Measurements from ENCODE around the gene MAST2.
"Not testable (repeated sequence)": the region's sequence is repeated elsewhere in the genome, so short reads cannot be mapped to it uniquely, and the experiment has no call there.

Gene MAST2

DNA sequence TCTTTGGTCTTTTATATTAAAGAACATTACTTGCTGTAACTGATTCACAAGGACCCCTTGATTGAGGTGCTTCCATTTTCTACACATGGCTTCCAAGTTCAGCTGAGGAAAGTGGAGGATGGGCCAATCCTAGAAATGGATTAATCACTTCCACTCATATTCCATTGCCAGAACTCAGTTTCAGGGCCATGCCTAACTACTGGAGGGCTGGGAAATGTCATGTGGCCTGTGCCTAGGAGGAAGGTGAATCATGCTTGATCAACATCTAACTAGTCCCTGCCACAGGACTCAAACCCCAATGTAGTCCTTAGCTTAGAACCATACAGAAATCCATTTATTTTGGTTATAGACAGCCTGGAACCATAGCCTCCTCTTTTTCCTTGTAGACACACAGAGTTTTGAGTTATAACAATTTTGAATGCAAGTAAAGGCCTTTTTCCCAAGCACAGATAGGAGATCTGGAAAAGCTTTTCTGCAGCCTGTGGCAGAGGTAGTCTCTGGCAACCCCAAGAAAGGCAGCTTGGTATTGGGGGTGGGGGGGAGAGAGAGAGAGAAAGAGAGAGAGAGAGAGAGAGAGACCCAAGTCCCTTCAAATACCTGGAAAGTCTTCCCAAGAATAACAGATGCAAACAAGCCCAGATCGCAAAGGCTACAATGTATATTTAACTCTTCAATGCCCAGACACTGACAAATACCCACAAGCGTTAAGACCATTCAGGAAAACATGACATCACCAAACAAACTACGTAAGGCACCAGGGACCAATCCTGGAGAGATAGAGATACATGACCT is 12.5 kb downstream of the MAST2 start:
- no peak for DNase-seq

- DNase-seq = no peak
Measured at GRCh38 chr1:45820173-45820572, 16.8 kb downstream of the MAST2 start.

- DNase-seq = no peak
Measured at GRCh38 chr1:45820788-45821187, 17.4 kb downstream of the MAST2 start.

DNA sequence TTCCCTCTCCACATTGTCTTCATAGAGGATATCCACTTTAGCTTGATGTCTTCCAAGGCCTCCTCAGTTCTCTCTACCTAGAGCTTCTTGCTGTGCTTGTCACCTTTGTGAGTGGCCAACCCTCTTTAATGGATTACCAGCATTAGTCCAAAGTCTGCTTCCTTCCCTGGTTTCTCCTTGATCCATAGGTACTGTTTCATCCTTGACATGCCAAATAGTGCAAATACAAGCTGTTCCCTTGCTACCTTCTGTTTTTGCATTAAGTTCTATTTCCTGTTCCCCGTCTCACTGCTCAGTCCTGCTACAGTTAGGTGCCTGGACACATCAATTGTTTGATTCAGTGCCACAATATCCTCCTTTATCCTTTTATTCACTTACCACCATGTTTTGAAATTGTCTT is 19.2 kb downstream of the MAST2 start:
- no peak for DNase-seq

- no peak for DNase-seq
Measured at GRCh38 chr1:45824607-45825006, 21.2 kb downstream of the MAST2 start.

DNA sequence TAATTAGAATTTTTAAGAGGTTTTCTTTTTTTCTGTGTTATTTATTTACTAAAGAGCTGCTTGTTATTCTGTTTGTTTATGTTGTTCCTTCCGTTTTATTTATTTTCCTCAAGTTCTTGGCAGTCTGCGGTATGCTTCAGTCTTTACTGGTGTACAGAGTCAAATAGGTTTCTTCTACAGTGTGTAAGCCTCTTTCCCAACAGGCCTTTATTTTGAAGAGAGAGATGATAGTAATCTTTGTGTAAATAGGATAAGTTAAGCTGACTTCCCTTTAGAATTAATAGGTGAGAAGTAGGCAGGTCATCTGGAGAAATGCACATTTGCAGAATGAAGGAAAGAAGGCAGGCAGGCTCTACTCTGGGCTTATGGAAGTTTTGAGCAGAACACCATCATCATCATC is 23.8 kb downstream of the MAST2 start:
- no peak for DNase-seq

DNA sequence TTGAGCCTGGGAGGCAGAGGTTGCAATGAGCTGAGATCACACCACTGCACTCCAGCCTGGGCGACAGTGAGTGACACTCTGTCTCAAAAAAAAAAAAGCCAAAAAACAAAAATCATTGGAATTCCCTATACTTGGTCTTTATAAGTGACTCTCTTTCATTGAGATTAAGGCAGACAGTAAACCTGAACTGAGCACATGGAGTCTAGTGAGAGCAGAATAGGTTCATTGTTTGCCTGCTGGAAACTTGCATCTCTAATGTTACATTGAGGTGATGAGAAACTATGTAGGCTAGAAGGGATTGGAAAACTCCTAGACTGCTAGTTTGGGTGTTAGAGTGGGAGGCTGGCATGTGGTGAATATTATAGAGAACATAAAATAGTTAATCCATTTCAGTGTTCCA is 25.4 kb downstream of the MAST2 start:
- no peak for DNase-seq

DNA sequence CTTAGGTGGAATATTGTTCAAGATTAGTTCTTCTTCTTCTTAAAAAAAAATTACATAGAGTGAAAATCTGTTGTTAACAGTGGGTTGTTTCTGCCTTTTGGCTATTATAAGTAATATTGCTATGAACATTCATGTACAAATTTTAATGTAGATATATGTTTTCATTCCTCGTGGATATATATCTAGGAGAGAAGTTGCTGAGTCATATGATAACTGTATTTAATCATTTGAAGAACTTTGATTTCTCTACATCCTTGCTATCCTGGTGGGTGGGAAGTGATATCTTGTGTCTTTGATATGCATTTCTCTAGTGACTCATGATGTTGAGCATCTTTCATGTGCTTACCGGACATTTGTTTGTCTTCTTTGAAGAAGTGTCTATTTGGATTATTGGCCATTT is 29.9 kb downstream of the MAST2 start:
- DNase-seq = no peak

GRCh38 chr1:45834689-45835088 is 31.3 kb downstream of the MAST2 start:
- no peak for DNase-seq

DNA sequence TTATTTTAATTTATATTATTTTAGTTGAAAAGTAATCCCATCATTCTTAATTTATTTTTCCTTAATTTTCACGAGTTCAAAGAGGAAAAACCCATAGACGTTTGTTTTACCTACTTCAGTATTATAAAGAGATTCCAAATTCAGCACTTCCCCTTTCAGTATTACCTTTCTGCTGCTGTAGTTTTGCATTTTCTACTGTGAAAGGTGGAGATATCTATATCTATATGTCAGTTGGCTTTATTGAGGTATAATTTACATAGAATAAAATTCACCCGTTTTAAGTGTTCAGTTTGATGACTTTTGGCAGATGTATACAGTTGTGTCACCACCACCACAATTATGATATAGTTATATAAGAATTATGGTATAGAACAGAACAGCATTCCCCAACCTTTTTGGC is 33.0 kb downstream of the MAST2 start:
- DNase-seq = no peak

- DNase-seq = not testable (repeated sequence)
Measured at GRCh38 chr1:45836861-45837260, 33.4 kb downstream of the MAST2 start.

GRCh38 chr1:45838322-45838721 is 34.9 kb downstream of the MAST2 start:
- DNase-seq = not testable (repeated sequence)

GRCh38 chr1:45840704-45841103 is 37.3 kb downstream of the MAST2 start:
- peak; percentile 73 for DNase-seq

DNA sequence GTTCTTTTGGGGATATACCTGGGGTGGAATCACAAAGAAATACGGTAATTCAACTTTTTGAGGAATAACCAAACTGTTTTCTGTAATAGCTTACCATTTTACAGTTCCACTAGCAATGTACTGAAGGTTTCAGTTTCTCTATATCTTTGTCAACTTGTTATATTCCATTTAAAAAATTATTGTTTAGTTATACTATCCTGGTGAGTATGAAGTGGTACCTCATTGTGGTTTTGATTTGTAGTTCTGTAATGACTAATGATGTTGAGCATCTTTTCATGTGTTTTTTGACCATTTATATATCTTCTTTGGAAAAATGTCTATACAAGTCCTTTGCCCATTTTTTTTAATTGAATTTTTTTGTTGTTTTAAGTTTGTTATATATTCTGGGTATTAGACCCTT is 39.4 kb downstream of the MAST2 start:
- DNase-seq = no peak

DNA sequence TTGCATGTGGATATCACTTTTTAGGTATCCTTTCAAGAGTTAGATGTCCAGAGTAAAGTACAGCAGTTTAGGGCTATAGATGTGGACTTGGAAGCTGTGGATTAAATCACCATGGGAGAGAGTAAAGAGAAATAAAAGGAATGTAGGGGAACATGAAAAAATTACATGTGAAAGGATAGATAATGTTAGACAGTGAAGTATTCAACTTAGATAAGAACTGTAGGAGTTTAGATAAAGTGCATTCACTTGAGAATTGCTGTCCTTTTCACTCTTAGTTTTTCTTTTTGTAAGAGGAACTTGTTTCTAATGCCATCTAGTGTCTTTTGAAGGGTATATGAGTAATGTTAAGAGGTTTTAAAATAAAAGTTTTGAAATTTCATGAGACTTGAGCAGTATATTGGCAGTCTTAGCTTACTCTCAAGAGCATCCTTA is 40.1 kb downstream of the MAST2 start:
- no peak for DNase-seq

- not testable (repeated sequence) for DNase-seq
Measured at GRCh38 chr1:45844000-45844399, 40.6 kb downstream of the MAST2 start.

DNA sequence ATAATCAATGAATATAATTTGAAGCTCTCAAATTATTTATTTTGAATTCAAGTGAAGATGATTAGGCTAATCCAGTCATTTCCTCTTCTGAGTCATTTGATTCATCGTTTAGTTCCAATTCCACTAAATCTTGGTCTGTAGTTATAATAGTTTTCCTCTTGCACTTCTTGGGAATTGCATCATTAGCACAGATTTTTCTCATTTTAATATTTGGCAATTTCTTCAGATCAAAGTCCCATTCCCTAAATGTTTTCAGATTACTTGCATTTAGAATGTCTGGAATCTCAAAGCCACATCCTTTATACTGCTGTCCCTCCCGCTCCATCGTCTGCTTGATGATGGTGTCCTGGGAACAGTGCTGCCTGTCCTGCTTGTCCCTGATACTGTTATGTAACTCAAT is 43.5 kb downstream of the MAST2 start:
- no peak for DNase-seq

- no peak for DNase-seq
Measured at GRCh38 chr1:45848097-45848496, 44.7 kb downstream of the MAST2 start.

DNA sequence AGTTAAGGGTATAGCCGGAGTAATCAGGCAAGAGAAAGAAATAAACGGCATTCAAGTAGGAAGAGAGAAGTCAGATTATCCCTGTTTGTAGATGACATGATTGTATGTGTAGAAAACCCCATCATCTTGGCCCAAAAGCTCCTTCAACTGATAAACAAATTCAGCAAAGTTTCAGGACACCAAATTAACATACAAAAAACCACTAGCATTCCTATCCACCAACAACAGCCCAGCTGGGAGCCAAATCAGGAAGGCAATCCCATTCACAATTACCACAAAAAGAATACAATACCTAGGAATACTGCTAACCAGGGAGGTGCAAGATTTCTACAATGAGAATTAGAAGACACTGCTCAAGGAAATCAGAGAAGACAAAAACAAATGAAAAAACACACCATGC is 45.3 kb downstream of the MAST2 start:
- no peak for DNase-seq

DNA sequence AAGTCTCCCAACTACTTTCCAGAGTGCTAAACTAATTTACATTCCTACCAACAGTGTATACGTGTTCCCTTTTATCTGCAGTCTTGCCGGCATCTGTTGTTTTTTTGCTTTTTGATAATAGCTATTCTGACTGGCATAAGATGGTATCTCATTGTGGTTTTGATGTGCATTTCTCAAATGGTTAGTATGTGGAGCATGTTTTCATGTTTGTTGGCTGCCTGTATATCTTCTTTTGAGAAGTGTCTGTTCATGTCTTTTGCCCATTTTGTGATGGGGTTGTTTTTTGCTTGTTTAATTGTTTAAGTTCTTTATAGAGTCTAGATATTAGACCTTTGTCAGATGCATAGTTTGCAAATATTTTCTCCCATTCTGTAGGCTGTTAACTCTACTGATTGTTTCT is 46.6 kb downstream of the MAST2 start:
- no peak for DNase-seq

DNA sequence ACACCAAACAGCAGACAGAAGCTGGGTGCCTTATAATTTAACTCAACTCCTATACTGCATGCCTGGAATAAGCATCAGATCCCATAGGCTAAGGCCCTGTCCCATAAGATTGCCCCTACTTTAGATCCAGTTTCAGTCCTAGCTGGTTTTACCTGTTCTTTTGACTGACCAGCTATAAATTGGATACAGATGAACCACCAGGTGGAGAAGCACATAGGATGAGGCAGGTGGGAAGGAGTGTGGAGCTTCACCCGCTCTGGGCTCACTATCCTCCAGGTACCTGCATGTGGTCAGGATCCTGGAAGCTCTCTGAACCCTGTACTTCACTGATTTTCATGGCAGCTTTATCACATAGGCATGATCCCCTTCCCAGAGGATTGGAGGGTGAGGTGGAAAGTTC is 51.3 kb downstream of the MAST2 start:
- DNase-seq = peak; percentile 68

DNA sequence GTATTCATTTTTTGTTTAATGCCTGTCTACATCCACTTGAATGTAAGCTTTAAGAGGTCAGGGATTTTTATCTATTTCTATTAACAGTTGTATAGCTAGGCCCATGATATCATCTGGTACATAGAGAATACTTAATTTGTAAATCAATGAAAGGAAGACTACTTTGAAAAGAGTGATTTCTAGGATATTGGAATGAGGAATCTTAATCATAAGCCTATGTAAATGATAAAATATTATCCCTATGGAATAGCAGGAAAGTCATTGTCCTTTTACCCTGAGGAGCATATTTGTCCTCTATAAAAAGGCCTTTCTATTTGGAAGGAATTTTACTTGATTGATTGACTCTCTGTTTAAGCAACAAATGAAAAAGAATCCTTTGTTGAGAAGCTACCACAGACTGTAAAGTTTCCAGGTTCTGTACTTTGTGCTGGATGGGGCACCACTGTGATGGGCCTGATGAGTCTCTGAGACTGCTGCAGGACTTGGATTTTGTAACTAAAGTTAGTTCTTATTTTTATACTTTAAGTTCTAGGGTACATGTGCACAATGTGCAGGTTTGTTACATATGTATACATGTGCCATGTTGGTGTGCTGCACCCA is 53.8 kb downstream of the MAST2 start:
- DNase-seq = no peak

DNA sequence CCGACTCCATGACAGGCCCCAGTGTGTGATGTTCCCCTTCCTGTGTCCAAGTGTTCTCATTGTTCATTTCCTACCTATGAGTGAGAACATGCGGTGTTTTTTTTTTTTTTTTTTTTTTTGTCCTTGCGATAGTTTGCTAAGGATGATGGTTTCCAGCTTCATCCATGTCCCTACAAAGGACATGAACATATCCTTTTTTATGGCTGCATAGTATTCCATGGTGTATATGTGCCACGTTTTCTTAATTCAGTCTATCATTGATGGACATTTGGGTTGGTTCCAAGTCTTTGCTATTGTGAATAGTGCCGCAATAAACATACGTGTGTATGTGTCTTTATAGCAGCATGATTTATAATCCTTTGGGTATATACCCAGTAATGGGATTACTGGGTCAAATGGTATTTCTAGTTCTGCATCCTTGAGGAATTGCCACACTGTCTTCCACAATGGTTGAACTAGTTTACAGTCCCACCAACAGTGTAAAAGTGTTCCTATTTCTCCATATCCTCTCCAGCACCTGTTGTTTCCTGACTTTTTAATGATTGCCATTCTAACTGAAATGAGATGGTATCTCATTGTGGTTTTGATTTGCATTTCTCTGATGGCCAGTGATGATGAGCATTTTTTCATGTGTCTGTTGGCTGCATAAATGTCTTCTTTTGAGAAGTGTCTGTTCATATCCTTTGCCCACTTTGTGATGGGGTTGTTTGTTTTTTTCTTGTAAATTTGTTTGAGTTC is 54.5 kb downstream of the MAST2 start:
- DNase-seq = not testable (repeated sequence)

DNA sequence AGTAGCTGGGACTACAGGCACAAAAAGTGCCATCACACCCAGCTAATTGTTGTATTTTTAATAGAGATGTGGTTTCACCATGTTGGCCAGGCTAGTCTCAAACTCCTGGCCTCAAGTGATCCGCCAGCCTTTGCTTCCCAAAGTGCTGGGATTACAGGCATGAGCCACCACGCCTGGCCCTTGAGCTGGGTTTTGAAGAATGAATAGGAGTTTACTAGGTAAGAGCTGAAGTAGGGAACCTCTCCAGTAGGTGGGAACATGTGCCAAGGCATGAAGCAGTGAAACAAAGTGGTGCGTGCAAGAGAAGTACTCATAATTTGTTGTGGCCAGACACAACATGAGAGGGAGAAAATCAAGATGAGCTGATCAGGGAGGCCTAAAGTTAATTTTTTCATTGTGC is 55.8 kb downstream of the MAST2 start:
- DNase-seq = no peak

Measured in NCI-H510A treated with DMSO at 0.1 percent for 48 hours (cell line).